A549 (cell line): ENCODE measurements around the gene CHMP3.

Experiments used
- FOSL2 ChIP-seq, 2 experiments: fragments of 450-650 bp in 1 of 2; fragments of >200 bp in 1 of 2; sonication (Bioruptor Twin) in 1 of 2; formaldehyde crosslinking; IDR thresholded peaks; 2 replicates each; pipeline versions ENCODE4 v1.5.0 to v1.6.1; 2016 to 2020; ENCODE audit warnings: mild to moderate bottlenecking in 1 of 2, moderate library complexity in 1 of 2
- NR3C1 ChIP-seq: fragments of >200 bp; sonication (Bioruptor Twin); formaldehyde crosslinking; IDR thresholded peaks from 3 replicates; pipeline ENCODE4 v1.6.1; 2017
- RFX5 ChIP-seq: fragments of 450-650 bp; IDR thresholded peaks from 2 replicates; pipeline ENCODE4 v1.7.1; 2014; ENCODE audit warnings: antibody characterized with exemption, mild to moderate bottlenecking, moderate library complexity
- TF ChIP-seq, protein P1 (sequence below): fragments of >200 bp; sonication (Bioruptor Twin); formaldehyde crosslinking; IDR thresholded peaks from 3 replicates; pipeline ENCODE4 v1.5.1; 2016
- TF ChIP-seq, protein P2 (sequence below): IDR thresholded peaks from 2 replicates; pipeline ENCODE4 v1.6.1; 2012

DNA sequence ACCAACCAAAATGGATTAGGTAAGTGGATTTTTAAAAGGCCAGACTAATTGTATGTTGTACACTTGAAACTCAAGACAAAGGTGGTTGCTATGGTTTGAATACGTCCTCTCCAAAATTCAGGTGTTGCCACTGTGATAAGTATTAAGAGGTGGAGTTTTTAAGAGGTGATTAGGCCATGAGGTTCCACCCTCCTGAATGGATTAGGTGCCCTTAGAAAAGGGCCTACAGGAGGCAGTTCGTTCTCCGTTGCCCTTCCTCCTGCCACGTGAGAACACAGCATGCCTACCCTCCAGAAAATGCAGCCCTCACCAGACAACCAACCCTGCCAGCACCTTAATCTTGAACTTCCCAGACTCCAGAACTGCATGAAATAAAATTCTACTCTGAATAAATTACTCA lies 51.2 kb downstream of the CHMP3 start:
- TF ChIP-seq, protein P1, sequence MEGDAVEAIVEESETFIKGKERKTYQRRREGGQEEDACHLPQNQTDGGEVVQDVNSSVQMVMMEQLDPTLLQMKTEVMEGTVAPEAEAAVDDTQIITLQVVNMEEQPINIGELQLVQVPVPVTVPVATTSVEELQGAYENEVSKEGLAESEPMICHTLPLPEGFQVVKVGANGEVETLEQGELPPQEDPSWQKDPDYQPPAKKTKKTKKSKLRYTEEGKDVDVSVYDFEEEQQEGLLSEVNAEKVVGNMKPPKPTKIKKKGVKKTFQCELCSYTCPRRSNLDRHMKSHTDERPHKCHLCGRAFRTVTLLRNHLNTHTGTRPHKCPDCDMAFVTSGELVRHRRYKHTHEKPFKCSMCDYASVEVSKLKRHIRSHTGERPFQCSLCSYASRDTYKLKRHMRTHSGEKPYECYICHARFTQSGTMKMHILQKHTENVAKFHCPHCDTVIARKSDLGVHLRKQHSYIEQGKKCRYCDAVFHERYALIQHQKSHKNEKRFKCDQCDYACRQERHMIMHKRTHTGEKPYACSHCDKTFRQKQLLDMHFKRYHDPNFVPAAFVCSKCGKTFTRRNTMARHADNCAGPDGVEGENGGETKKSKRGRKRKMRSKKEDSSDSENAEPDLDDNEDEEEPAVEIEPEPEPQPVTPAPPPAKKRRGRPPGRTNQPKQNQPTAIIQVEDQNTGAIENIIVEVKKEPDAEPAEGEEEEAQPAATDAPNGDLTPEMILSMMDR = no peak
- TF ChIP-seq NR3C1 (no peak), RFX5 (no peak), FOSL2 (IDR thresholded peaks at IDR 0.05) (no peak), FOSL2 (CRISPR knock-in tag; IDR thresholded peaks at IDR 0.05) (no peak)
- TF ChIP-seq, protein P2, sequence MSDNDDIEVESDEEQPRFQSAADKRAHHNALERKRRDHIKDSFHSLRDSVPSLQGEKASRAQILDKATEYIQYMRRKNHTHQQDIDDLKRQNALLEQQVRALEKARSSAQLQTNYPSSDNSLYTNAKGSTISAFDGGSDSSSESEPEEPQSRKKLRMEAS = no peak
